ENCODE results near the gene CDK7.

CDK7 gene

GRCh38 chr5:69206528-69207190 is 28.0 kb upstream of the CDK7 start (continued):
- TF ChIP-seq ZNF398 (tag by site-specific recombination; IDR thresholded peaks at IDR 0.05) (peak; percentile 41; the same call in 1 of the 2 replicates), ZNF366 (tag by site-specific recombination; conservative IDR thresholded peaks at IDR 0.05) (0 out of 2 replicates have a peak, but pooled peaks have one; percentile 31), ZIC2 (tag by site-specific recombination; IDR thresholded peaks at IDR 0.05) (peak; percentile 24; the same call in 1 of the 2 replicates), GLIS1 (tag by site-specific recombination; IDR thresholded peaks at IDR 0.05) (peak; percentile 94), ZNF629 (tag by site-specific recombination; IDR thresholded peaks at IDR 0.05) (peak; percentile 43; the same call in 1 of the 2 replicates), ZFHX2 (tag by site-specific recombination; conservative IDR thresholded peaks at IDR 0.05) (peak; percentile 36; the same call in 1 of the 2 replicates), ZNF621 (tag by site-specific recombination; IDR thresholded peaks at IDR 0.05) (no peak), ZNF664 (tag by site-specific recombination; IDR thresholded peaks at IDR 0.05) (0 out of 2 replicates have a peak, but pooled peaks have one; percentile 30), ZFP37 (tag by site-specific recombination; IDR thresholded peaks at IDR 0.05) (no peak), ZNF548 (tag by site-specific recombination; IDR thresholded peaks at IDR 0.05) (no peak), ZNF624 (tag by site-specific recombination; IDR thresholded peaks at IDR 0.05) (no peak), HIC1 (tag by site-specific recombination; IDR thresholded peaks at IDR 0.05) (0 out of 2 replicates have a peak, but pooled peaks have one; percentile 28), HOXC10 (CRISPR knock-in tag; IDR thresholded peaks at IDR 0.05) (no peak), SP2 (tag by site-specific recombination; IDR thresholded peaks at IDR 0.05) (no peak)

GRCh38 chr5:69209602-69210001 is 25.1 kb upstream of the CDK7 start:
- CTCF ChIA-PET: no interaction called here
- Histone ChIP-seq H3K27ac (ENCODE audit: extremely low read depth, low read depth, low read length) (no peak overlapping the region), H3K36me3 (ENCODE audit: control insufficient read depth in 2 of 2, insufficient read depth in 1 of 2, low read length in 2 of 2) (peaks cover 52 to 63% of the 10 kb centered on the region in 2 experiments), H3K4me3 (ENCODE audit: low read depth, low read length) (no peak overlapping the region), H3K4me1 (ENCODE audit: control insufficient read depth, insufficient read depth, low read length) (no peaks in the 10 kb centered on the region), H3K9me3 (ENCODE audit: control insufficient read depth, insufficient read depth, low read depth, low read length) (no peaks in the 10 kb centered on the region)
- POLR2A ChIA-PET: no interaction called here
- TF ChIP-seq ZNF394 (tag by site-specific recombination; IDR thresholded peaks at IDR 0.05; ENCODE audit: borderline replicate concordance): no peak
- TF ChIP-seq ZNF791 (tag by site-specific recombination; IDR thresholded peaks at IDR 0.05): no peak
- TF ChIP-seq ZNF391 (tag by site-specific recombination; IDR thresholded peaks at IDR 0.05; ENCODE audit: borderline replicate concordance, low read depth): no peak
- no peak for TF ChIP-seq GFI1B (tag by site-specific recombination; IDR thresholded peaks at IDR 0.05)
- no peak for TF ChIP-seq ZNF610 (tag by site-specific recombination; IDR thresholded peaks at IDR 0.05; ENCODE audit: borderline replicate concordance)
- no peak for TF ChIP-seq ATF2 (tag by site-specific recombination; IDR thresholded peaks at IDR 0.05; ENCODE audit: low read depth)
- TF ChIP-seq PRDM2 (tag by site-specific recombination; IDR thresholded peaks at IDR 0.05; ENCODE audit: borderline replicate concordance): no peak
- TF ChIP-seq ZNF157 (tag by site-specific recombination; IDR thresholded peaks at IDR 0.05): no peak
- no peak for TF ChIP-seq PBX3 (CRISPR knock-in tag; IDR thresholded peaks at IDR 0.05)
- no peak for TF ChIP-seq ZNF133 (tag by site-specific recombination; IDR thresholded peaks at IDR 0.05)
- no peak for TF ChIP-seq ZNF600 (tag by site-specific recombination; IDR thresholded peaks at IDR 0.05)

Measured in HEK293 (cell line).